PFSK-1 (cell line): Measurements from ENCODE around the gene SRP9.

Experiments used
- POLR2AphosphoS5 ChIP-seq: IDR thresholded peaks from 2 replicates; pipeline ENCODE4 v1.6.1; 2012; ENCODE audit warnings: low read depth, mild to moderate bottlenecking, control low read depth, low read length, moderate library complexity
- REST ChIP-seq, 2 experiments: IDR thresholded peaks; 2 replicates each; pipeline versions ENCODE4 v1.6.1 to v1.8.0; 2011 to 2012; ENCODE audit warnings: low read depth in 2 of 2, low read length in 2 of 2, control low read depth in 1 of 2, inconsistent platforms in 1 of 2, mild to moderate bottlenecking in 1 of 2, moderate library complexity in 1 of 2; ENCODE audit not compliant: insufficient read depth in 1 of 2
- SIN3A ChIP-seq: IDR thresholded peaks from 2 replicates; pipeline ENCODE4 v1.6.1; 2012; ENCODE audit warnings: mild to moderate bottlenecking, low read length, moderate library complexity, borderline replicate concordance; ENCODE audit not compliant: insufficient read depth
- TAF1 ChIP-seq: IDR thresholded peaks from 2 replicates; pipeline ENCODE4 v1.6.1; 2012; ENCODE audit warnings: low read length, control low read depth, borderline replicate concordance; ENCODE audit not compliant: insufficient read depth

GRCh38 chr1:225774281-225775147, 3.1 kb upstream of the SRP9 start:
- TF ChIP-seq TAF1 (no peak), POLR2AphosphoS5 (no peak), REST (IDR thresholded peaks at IDR 0.05; ENCODE audit: insufficient read depth in 1 of 2, low read depth in 2 of 2, low read length in 2 of 2) (no peak), SIN3A (no peak)
